ENCODE measurements around the gene RNU2-1.
"Not testable (repeated sequence)": the region's sequence is repeated elsewhere in the genome, so short reads cannot be mapped to it uniquely, and the experiment has no call there.

Gene RNU2-1

GRCh38 chr17:43212641-43213490 is 20.9 kb downstream of the RNU2-1 start:
- peaks cover 28% of the 10 kb centered on the region for H3K36me3 Mint-ChIP-seq (ENCODE audit: low read depth)
- H3K4me1 Mint-ChIP-seq = peaks cover 29% of the 10 kb centered on the region
- peak overlapping the region; percentile 94 for H3K4me3 Mint-ChIP-seq
- no peaks in the 10 kb centered on the region for H3K9me3 Mint-ChIP-seq
- no peak for DNase-seq
- TF ChIP-seq CTCF (IDR thresholded peaks at IDR 0.05) = no peak
- peaks cover 3% of the 10 kb centered on the region for H3K27me3 Mint-ChIP-seq (ENCODE audit: low read depth, poor library complexity)
- no peak overlapping the region for H3K27ac Mint-ChIP-seq

- H3K9me3 Mint-ChIP-seq = no peaks in the 10 kb centered on the region
- H3K27ac Mint-ChIP-seq = peak within 1 kb of the TSS; percentile 71
- peaks cover 3% of the 10 kb centered on the region for H3K27me3 Mint-ChIP-seq (ENCODE audit: low read depth, poor library complexity)
- H3K4me3 Mint-ChIP-seq = peak within 1 kb of the TSS; percentile 94
- peak; percentile 68 for DNase-seq
- H3K4me1 Mint-ChIP-seq = peaks cover 29% of the 10 kb centered on the region
- H3K36me3 Mint-ChIP-seq (ENCODE audit: low read depth) = peaks cover 33% of the 10 kb centered on the region
- peak; percentile 30 for TF ChIP-seq CTCF (IDR thresholded peaks at IDR 0.05)
These were observed 22.0 kb downstream of the RNU2-1 start, which contains the start of gene TMEM106A for GRCh38 chr17:43211480-43212402. Gene TMEM106A, plus strand, starts transcription at chr17:43211875. Its CDS starts 1,167 bp downstream, at chr17:43213042.

GRCh38 chr17:43211123-43211479 is 22.7 kb downstream of the RNU2-1 start:
- no peaks in the 10 kb centered on the region for H3K9me3 Mint-ChIP-seq
- H3K36me3 Mint-ChIP-seq (ENCODE audit: low read depth) = peaks cover 37% of the 10 kb centered on the region
- peak overlapping the region; percentile 94 for H3K4me3 Mint-ChIP-seq
- peaks cover 29% of the 10 kb centered on the region for H3K4me1 Mint-ChIP-seq
- no peak for TF ChIP-seq CTCF (IDR thresholded peaks at IDR 0.05)
- H3K27ac Mint-ChIP-seq = no peak overlapping the region
- peaks cover 3% of the 10 kb centered on the region for H3K27me3 Mint-ChIP-seq (ENCODE audit: low read depth, poor library complexity)
- no peak for DNase-seq

- H3K4me1 Mint-ChIP-seq = peaks cover 29% of the 10 kb centered on the region
- DNase-seq = no peak
- no peaks in the 10 kb centered on the region for H3K9me3 Mint-ChIP-seq
- H3K27me3 Mint-ChIP-seq (ENCODE audit: low read depth, poor library complexity) = peaks cover 3% of the 10 kb centered on the region
- H3K36me3 Mint-ChIP-seq (ENCODE audit: low read depth) = peaks cover 37% of the 10 kb centered on the region
- TF ChIP-seq CTCF (IDR thresholded peaks at IDR 0.05) = no peak
- H3K4me3 Mint-ChIP-seq = peak overlapping the region; percentile 94
- H3K27ac Mint-ChIP-seq = no peak overlapping the region
These were observed 23.2 kb downstream of the RNU2-1 start for GRCh38 chr17:43210576-43210975.

- H3K27me3 Mint-ChIP-seq (ENCODE audit: low read depth, poor library complexity); H3K9me3 Mint-ChIP-seq; DNase-seq; H3K4me1 Mint-ChIP-seq; H3K27ac Mint-ChIP-seq; H3K4me3 Mint-ChIP-seq: not testable (repeated sequence)
- peaks cover 72% of the 10 kb centered on the region for H3K36me3 Mint-ChIP-seq (ENCODE audit: low read depth)
These were observed 30.8 kb downstream of the RNU2-1 start for GRCh38 chr17:43203013-43203412.

GRCh38 chr17:43200127-43200526 is 33.6 kb downstream of the RNU2-1 start:
- Mint-ChIP-seq H3K4me3 (no peak overlapping the region), H3K27me3 (ENCODE audit: low read depth, poor library complexity) (no peaks in the 10 kb centered on the region), H3K36me3 (ENCODE audit: low read depth) (peaks cover 70% of the 10 kb centered on the region), H3K9me3 (no peaks in the 10 kb centered on the region), H3K4me1 (peaks cover 4% of the 10 kb centered on the region), H3K27ac (no peak overlapping the region)
- TF ChIP-seq CTCF (IDR thresholded peaks at IDR 0.05) = no peak
- no peak for DNase-seq

Measured in nephron progenitor cell (in vitro differentiated cells).